Epithelial cell of esophagus (primary cell): Measurements from ENCODE around the gene RBFOX1.

ENCODE experiments used
- DNase-seq: peaks from one replicate; pipeline ENCODE4 v3.0.0; 2010; ENCODE audit warnings: low read depth
- H3K4me3 ChIP-seq: 2 replicates; pipeline ENCODE4 v1.5.1; 2011; ENCODE audit warnings: mild to moderate bottlenecking, low read length, control low read depth
- CTCF ChIP-seq: IDR thresholded peaks from 2 replicates; pipeline ENCODE4 v1.5.1; 2011; ENCODE audit warnings: low read depth, mild to moderate bottlenecking, low read length, control low read depth, inconsistent platforms; ENCODE audit not compliant: insufficient read depth; ENCODE audit errors: missing control alignments

Gene RBFOX1

GRCh38 chr16:7331997-7332396 is 648 bp upstream of the RBFOX1 start:
- no peak for DNase-seq
- no peak for TF ChIP-seq CTCF
- H3K4me3 ChIP-seq: no peak overlapping the region

GRCh38 chr16:7333180-7333725 is 608 bp downstream of the RBFOX1 start:
- TF ChIP-seq CTCF: no peak
- no peak overlapping the region for H3K4me3 ChIP-seq
- DNase-seq: no peak

GRCh38 chr16:7334801-7335560 is 2.3 kb downstream of the RBFOX1 start:
- TF ChIP-seq CTCF: no peak
- DNase-seq: no peak
- H3K4me3 ChIP-seq: no peak overlapping the region

GRCh38 chr16:7335991-7336634 is 3.5 kb downstream of the RBFOX1 start:
- no peak for TF ChIP-seq CTCF
- no peak for DNase-seq
- H3K4me3 ChIP-seq: no peak overlapping the region

GRCh38 chr16:7336742-7337141 is 4.1 kb downstream of the RBFOX1 start:
- no peak for DNase-seq
- H3K4me3 ChIP-seq: no peak overlapping the region
- TF ChIP-seq CTCF: no peak

GRCh38 chr16:7338826-7339225 is 6.2 kb downstream of the RBFOX1 start:
- DNase-seq: no peak
- TF ChIP-seq CTCF: no peak
- no peak overlapping the region for H3K4me3 ChIP-seq
